Prostate gland (tissue), 2 donors: ENCODE measurements around the gene FAM114A2. TPM values are rescaled to one million over a fixed set of nuclear protein-coding genes. Genes with fewer than 3 reads are reported as not detected.

Experiments used
- DNase-seq: peaks from one replicate; pipeline ENCODE4 v3.0.0-alpha.2; 2019; ENCODE audit warnings: low spot score
- H3K27ac ChIP-seq, 2 donors: fragments of 200-600 bp; sonication (generic); 2 replicates each; pipeline ENCODE4 v1.5.1; 2017 to 2019
- H3K27me3 ChIP-seq: fragments of 200-600 bp; sonication (generic); replicated peaks from 2 replicates; pipeline ENCODE4 v1.5.1; 2019; ENCODE audit not compliant: insufficient read depth
- H3K36me3 ChIP-seq, 2 donors: fragments of 200-600 bp; sonication (generic); 1 replicate in 1 of 2; 2 replicates in 1 of 2; pipeline versions ENCODE4 v1.5.1 to v1.8.1; 2017 to 2019
- H3K4me1 ChIP-seq: fragments of 200-600 bp; sonication (generic); replicated peaks from 2 replicates; pipeline ENCODE4 v1.5.1; 2019
- H3K4me3 ChIP-seq, 2 donors: fragments of 200-600 bp; sonication (generic); 2 replicates each; pipeline ENCODE4 v1.5.1; 2017 to 2019
- H3K9me3 ChIP-seq: fragments of 200-600 bp; sonication (generic); 2 replicates; pipeline ENCODE4 v1.5.1; 2017
- POLR2A ChIP-seq: fragments of 450-650 bp; IDR thresholded peaks from one replicate; pipeline ENCODE4 v1.6.1; 2016; ENCODE audit warnings: antibody characterized with exemption, mild to moderate bottlenecking
- POLR2AphosphoS5 ChIP-seq: sonication (generic); formaldehyde crosslinking; IDR thresholded peaks from one replicate; pipeline ENCODE4 v1.6.1; 2017; ENCODE audit warnings: antibody characterized with exemption
- WGBS: methylation state at CpG from one replicate; pipeline ENCODE4 v1.1.5; 2018; 5-methylcytosine and 5-hydroxymethylcytosine counted together
- intact Hi-C: fragments of 100-400 bp; cut with DNase I; formaldehyde crosslinking; loops from one replicate; pipeline ENCODE4 v1.14.2; 2022
- total RNA-seq, 2 donors: library from RNA; depleted of rRNA; stranded (reverse); fragments of >200 nt; gene quantifications; one replicate each; pipeline ENCODE4 v1.1.0, GENCODE V29; 2016
- TF ChIP-seq, protein P1 (sequence below), 4 experiments: fragments of 200-600 bp in 2 of 4; fragments of 450-650 bp in 2 of 4; sonication (generic) in 2 of 4; IDR thresholded peaks; 1 replicate in 3 of 4; 2 replicates in 1 of 4; pipeline ENCODE4 v1.5.1; 2016 to 2019; ENCODE audit warnings: antibody characterized with exemption in 4 of 4, mild to moderate bottlenecking in 2 of 4, moderate library complexity in 2 of 4

Gene FAM114A2
- total RNA-seq, 2 donors from 2014 or later, result 13.8 to 24.2 TPM

DNA sequence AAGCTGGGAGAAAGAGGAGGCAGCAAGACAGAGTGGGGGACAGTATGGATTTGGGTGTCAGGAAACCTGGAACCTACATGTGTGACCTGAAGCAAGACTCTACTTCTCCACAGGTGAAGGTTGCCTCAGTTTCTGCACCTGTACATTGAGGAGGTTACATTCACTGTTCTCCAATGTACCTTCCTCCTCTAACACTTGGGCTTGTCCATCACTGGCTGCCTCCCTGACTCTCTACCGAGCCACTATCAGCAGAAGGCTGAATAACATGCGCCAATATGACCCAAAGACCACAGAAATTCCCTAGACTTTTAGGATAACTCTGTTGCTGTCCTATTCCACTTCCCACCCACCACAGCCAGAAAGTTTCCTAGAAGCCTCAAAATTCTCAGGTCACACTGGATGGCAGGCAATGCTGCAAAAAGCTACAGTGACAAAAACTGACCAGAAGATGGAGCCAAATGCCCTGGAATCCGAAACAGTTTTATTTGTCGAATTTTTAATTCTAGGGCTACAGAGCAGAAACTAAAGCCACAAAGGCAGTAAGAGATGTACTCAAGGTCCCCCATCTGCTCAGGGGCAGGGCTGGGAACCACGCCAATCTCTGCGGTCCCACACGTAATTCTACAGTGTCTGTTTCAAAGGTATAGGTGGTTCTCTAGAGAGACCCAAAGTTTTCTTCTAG, 64.4 kb downstream of the FAM114A2 start:
- intact Hi-C loops, result loop anchor here (10.0 kb wide), 2 partner anchors 211 to 661 kb away; no protein-coding TSS in a partner anchor
- WGBS, result 14% methylated on average over 7 of the region's 7 CpGs
- Histone ChIP-seq H3K36me3 (no peaks in the 10 kb centered on the region), H3K9me3 (no peaks in the 10 kb centered on the region), H3K27ac (no peak overlapping the region), H3K4me1 (no peaks in the 10 kb centered on the region), H3K4me3 (no peak overlapping the region), H3K27me3 (no peaks in the 10 kb centered on the region)
- DNase-seq, result no peak
- no peak for TF ChIP-seq POLR2AphosphoS5
- TF ChIP-seq, protein P1, sequence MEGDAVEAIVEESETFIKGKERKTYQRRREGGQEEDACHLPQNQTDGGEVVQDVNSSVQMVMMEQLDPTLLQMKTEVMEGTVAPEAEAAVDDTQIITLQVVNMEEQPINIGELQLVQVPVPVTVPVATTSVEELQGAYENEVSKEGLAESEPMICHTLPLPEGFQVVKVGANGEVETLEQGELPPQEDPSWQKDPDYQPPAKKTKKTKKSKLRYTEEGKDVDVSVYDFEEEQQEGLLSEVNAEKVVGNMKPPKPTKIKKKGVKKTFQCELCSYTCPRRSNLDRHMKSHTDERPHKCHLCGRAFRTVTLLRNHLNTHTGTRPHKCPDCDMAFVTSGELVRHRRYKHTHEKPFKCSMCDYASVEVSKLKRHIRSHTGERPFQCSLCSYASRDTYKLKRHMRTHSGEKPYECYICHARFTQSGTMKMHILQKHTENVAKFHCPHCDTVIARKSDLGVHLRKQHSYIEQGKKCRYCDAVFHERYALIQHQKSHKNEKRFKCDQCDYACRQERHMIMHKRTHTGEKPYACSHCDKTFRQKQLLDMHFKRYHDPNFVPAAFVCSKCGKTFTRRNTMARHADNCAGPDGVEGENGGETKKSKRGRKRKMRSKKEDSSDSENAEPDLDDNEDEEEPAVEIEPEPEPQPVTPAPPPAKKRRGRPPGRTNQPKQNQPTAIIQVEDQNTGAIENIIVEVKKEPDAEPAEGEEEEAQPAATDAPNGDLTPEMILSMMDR (IDR thresholded peaks at IDR 0.05), result peak in 3 of 4 experiments; percentile 43 to 58 (median 50)

DNA sequence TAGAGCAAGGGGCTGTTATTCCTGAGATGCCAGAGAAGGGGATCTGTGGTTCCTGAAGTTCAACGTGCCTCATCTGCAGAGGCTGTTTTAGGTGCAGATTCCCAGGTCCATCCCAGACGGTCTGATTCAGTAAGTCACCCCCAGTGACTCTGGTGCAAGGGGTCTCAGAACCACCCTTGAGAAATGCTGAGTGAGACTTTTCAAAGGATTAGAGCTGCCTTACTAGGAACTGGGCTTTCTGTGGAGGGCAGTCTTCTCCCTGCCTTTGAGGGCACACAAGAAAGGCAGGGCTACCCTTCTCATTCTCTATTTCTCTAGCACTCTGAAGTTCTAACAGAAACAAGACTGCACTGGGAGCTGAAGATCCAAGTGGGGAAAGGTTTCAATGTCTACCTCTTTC, 66.5 kb downstream of the FAM114A2 start:
- no peaks in the 10 kb centered on the region for H3K9me3 ChIP-seq
- H3K4me3 ChIP-seq, result no peak overlapping the region
- no peak overlapping the region for H3K27ac ChIP-seq
- TF ChIP-seq, protein P1 (IDR thresholded peaks at IDR 0.05), result no peak
- TF ChIP-seq POLR2A, result no peak
- DNase-seq, result no peak
- 73% methylated on average over 2 of the region's 2 CpGs for WGBS
- H3K4me1 ChIP-seq, result no peaks in the 10 kb centered on the region
- no peaks in the 10 kb centered on the region for H3K36me3 ChIP-seq
- intact Hi-C loops, result loop anchor here (10.0 kb wide), 2 partner anchors 213 to 663 kb away; no protein-coding TSS in a partner anchor
- no peaks in the 10 kb centered on the region for H3K27me3 ChIP-seq

DNA sequence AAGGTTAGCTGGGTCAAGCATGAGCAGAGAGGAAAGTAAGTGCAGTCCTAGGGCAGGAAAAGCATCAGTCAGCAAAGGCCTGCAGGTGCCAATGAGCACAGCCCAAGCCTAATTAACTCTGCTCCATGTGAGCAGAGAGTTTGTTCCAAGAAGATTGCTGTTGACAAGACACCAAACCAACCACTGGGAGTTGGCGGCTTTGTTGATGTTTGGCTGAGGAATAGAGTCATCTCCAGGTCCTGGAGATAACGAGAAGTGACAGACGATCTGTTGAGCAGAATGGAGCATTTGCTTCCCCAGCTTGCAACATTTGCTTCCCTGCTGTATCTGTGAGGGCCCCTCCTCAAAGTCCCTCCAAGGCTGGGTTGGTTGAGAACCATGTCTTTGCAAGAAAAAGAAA, 68.2 kb downstream of the FAM114A2 start:
- Histone ChIP-seq H3K27me3 (no peaks in the 10 kb centered on the region), H3K36me3 (no peaks in the 10 kb centered on the region), H3K4me3 (no peak overlapping the region), H3K4me1 (no peaks in the 10 kb centered on the region), H3K9me3 (no peaks in the 10 kb centered on the region), H3K27ac (no peak overlapping the region)
- DNase-seq, result no peak
- TF ChIP-seq, protein P1 (IDR thresholded peaks at IDR 0.05), result no peak
- no peak for TF ChIP-seq POLR2AphosphoS5
- no peak for TF ChIP-seq POLR2A
- intact Hi-C loops, result loop anchor here (10.0 kb wide), 2 partner anchors 214 to 664 kb away; no protein-coding TSS in a partner anchor
- 67% methylated on average over 3 of the region's 3 CpGs for WGBS

DNA sequence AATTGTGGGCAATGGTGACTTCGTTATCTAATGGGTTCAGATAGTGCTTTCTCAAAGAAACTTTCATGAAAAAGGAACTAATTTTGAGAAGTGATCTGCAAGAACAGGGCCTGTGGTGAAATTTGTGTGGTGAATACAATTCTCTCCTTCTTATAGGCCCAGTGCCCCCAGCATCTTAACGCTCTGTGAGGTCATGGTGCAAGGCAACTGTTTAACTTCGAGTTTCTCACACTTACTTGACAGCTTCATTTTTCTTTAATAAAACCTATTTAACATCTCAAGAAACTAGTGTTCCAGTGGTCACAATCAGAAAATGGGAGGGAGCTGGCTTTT, 69.2 kb downstream of the FAM114A2 start:
- TF ChIP-seq, protein P1 (IDR thresholded peaks at IDR 0.05), result no peak
- no peak for TF ChIP-seq POLR2AphosphoS5
- no peak for TF ChIP-seq POLR2A
- DNase-seq, result no peak
- Histone ChIP-seq H3K27me3 (no peaks in the 10 kb centered on the region), H3K36me3 (no peaks in the 10 kb centered on the region), H3K4me1 (no peaks in the 10 kb centered on the region), H3K27ac (no peak overlapping the region), H3K4me3 (no peak overlapping the region), H3K9me3 (no peaks in the 10 kb centered on the region)
- intact Hi-C loops, result loop anchor here (5.0 kb wide), 1 partner anchor 477 kb away; the partner anchor contains the start of gene GRIA1
- 82% methylated on average over 3 of the region's 3 CpGs for WGBS
